HCT116 (cell line): ENCODE measurements around the gene SVBP. TPM values are rescaled to one million over a fixed set of nuclear protein-coding genes. Genes with fewer than 3 reads are reported as not detected.

Experiments
- ATAC-seq: fragments of 200-7000 bp; cut with Tn5 transposase; 2 replicates; pipeline ENCODE4 v1.9.1; 2020; ENCODE audit warnings: mild to moderate bottlenecking, moderate library complexity
- BruUV-seq: library from RNA; stranded (reverse); fragments of 400-500 nt; replicated peaks from 2 replicates; lab custom pipeline; 2021; lab: Mats Ljungman, UMichigan
- CTCF ChIA-PET: fragments of 300-600 bp; sonication (Branson Sonifier 250); formaldehyde crosslinking; loops from one replicate; lab custom pipeline; 2021; ENCODE audit warnings: antibody characterized with exemption; lab: Charles Lee
- POLR2A ChIA-PET: fragments of 300-600, 350-600 bp; sonication (Branson Sonifier 250); formaldehyde crosslinking; loops from one replicate; lab custom pipeline; 2021; ENCODE audit warnings: antibody characterized with exemption; lab: Charles Lee
- RAD21 ChIA-PET, 2 experiments: fragments of 300-600 bp; sonication (Branson Sonifier 250); formaldehyde crosslinking; loops; one replicate each; lab custom pipeline; 2023; ENCODE audit warnings: low total read pairs in 2 of 2; ENCODE audit not compliant: uncharacterized antibody in 2 of 2, unreplicated experiment in 2 of 2, low non-redundant PET in 1 of 2; lab: Charles Lee
- DNase-seq: peaks from one replicate; pipeline ENCODE4 v3.0.0-alpha.2; 2010; ENCODE audit warnings: low read depth, low spot score
- H2AFZ ChIP-seq: fragments of 200-600 bp; shearing (Covaris generic), sonication (generic); 2 replicates; pipeline ENCODE4 v1.6.1; 2017; ENCODE audit warnings: low read depth, mixed run types, mixed read lengths, antibody characterized with exemption, low read length; ENCODE audit not compliant: poor library complexity, severe bottlenecking
- H3K27ac ChIP-seq: 2 replicates; pipeline ENCODE4 v1.5.1; 2012; ENCODE audit warnings: low read depth, low read length
- H3K27me3 ChIP-seq: fragments of 200-600 bp; sonication (generic); 2 replicates; pipeline ENCODE4 v1.6.1; 2016; ENCODE audit warnings: mixed run types, low read length, mixed read lengths; ENCODE audit not compliant: insufficient read depth
- H3K36me3 ChIP-seq, 2 experiments: fragments of 200-500 bp in 1 of 2; fragments of 200-600 bp in 1 of 2; sonication (Bioruptor generic) in 1 of 2; sonication (generic) in 1 of 2; 2 replicates each; pipeline versions ENCODE4 v1.5.1 to v1.6.1; 2014 to 2016; ENCODE audit warnings: low read length in 2 of 2, inconsistent platforms in 1 of 2, mixed read lengths in 1 of 2, mixed run types in 1 of 2; ENCODE audit not compliant: insufficient read depth in 2 of 2, control insufficient read depth in 1 of 2
- H3K4me1 ChIP-seq, 2 experiments: fragments of 200-600 bp in 1 of 2; sonication (generic) in 1 of 2; 2 replicates each; pipeline versions ENCODE4 v1.5.1 to v1.6.1; 2012 to 2017; ENCODE audit warnings: low read length in 2 of 2, inconsistent platforms in 1 of 2, mild to moderate bottlenecking in 1 of 2, mixed read lengths in 1 of 2, mixed run types in 1 of 2, moderate library complexity in 1 of 2; ENCODE audit not compliant: insufficient read depth in 2 of 2, control insufficient read depth in 1 of 2
- H3K4me2 ChIP-seq: fragments of 200-600 bp; sonication (generic); 2 replicates; pipeline ENCODE4 v1.6.1; 2017; ENCODE audit warnings: mixed run types, low read length, mixed read lengths
- H3K4me3 ChIP-seq, 2 experiments: fragments of 200-600 bp in 1 of 2; sonication (generic) in 1 of 2; replicated peaks in 1 of 2; 2 replicates each; pipeline ENCODE4 v1.5.1; 2011 to 2016; ENCODE audit warnings: low read length in 2 of 2, control low read depth in 1 of 2, low read depth in 1 of 2, mild to moderate bottlenecking in 1 of 2, mixed read lengths in 1 of 2, mixed run types in 1 of 2
- H3K79me2 ChIP-seq: fragments of 200-600 bp; sonication (generic); 2 replicates; pipeline ENCODE4 v1.6.1; 2017; ENCODE audit warnings: mild to moderate bottlenecking, mixed run types, low read length, moderate library complexity, mixed read lengths; ENCODE audit not compliant: insufficient read depth
- H3K9ac ChIP-seq: fragments of 200-600 bp; sonication (generic); 2 replicates; pipeline ENCODE4 v1.6.1; 2016; ENCODE audit warnings: low read length, mixed read lengths
- H3K9me2 ChIP-seq: fragments of 200-600 bp; sonication (generic), shearing (Covaris generic); 2 replicates; pipeline ENCODE4 v1.6.1; 2017; ENCODE audit warnings: mixed run types, mild to moderate bottlenecking, moderate library complexity; ENCODE audit not compliant: insufficient read depth
- H3K9me3 ChIP-seq, 2 experiments: fragments of 200-500 bp in 1 of 2; fragments of 200-600 bp in 1 of 2; sonication (Bioruptor generic) in 1 of 2; sonication (generic) in 1 of 2; 2 replicates each; pipeline ENCODE4 v1.6.1; 2014 to 2017; ENCODE audit warnings: low read length in 2 of 2, mixed read lengths in 2 of 2, inconsistent platforms in 1 of 2, low read depth in 1 of 2, mild to moderate bottlenecking in 1 of 2, mixed run types in 1 of 2, moderate library complexity in 1 of 2; ENCODE audit not compliant: control insufficient read depth in 1 of 2, insufficient read depth in 1 of 2
- H4K20me1 ChIP-seq: fragments of 200-600 bp; sonication (generic), shearing (Covaris generic); 2 replicates; pipeline ENCODE4 v1.6.1; 2017; ENCODE audit warnings: mixed run types, mild to moderate bottlenecking, moderate library complexity; ENCODE audit not compliant: insufficient read depth
- CBX3 ChIP-seq: IDR thresholded peaks from 2 replicates; pipeline ENCODE4 v1.6.1; 2012; ENCODE audit warnings: low read depth
- EZH2 ChIP-seq: fragments of 200-600 bp; sonication (generic); IDR thresholded peaks from 2 replicates; pipeline ENCODE4 v1.6.1; 2017; ENCODE audit warnings: antibody characterized with exemption, mixed run types
- EZH2phosphoT487 ChIP-seq: fragments of 200-600 bp; IDR thresholded peaks from 2 replicates; pipeline ENCODE4 v1.6.1; 2018; ENCODE audit warnings: antibody characterized with exemption, borderline replicate concordance
- FOSL1 ChIP-seq: IDR thresholded peaks from 2 replicates; pipeline ENCODE4 v1.6.1; 2012; ENCODE audit warnings: low read depth
- POLR2AphosphoS5 ChIP-seq: IDR thresholded peaks from 2 replicates; pipeline ENCODE4 v1.6.1; 2011; ENCODE audit warnings: mild to moderate bottlenecking, low read depth, low read length, moderate library complexity
- SIN3A ChIP-seq: IDR thresholded peaks from 2 replicates; pipeline ENCODE4 v1.6.1; 2012; ENCODE audit warnings: low read depth
- SP1 ChIP-seq: IDR thresholded peaks from 2 replicates; pipeline ENCODE4 v1.6.1; 2012; ENCODE audit warnings: low read depth
- TCF7L2 ChIP-seq: IDR thresholded peaks from 2 replicates; pipeline ENCODE4 v1.7.0; 2011; ENCODE audit warnings: borderline replicate concordance, inconsistent platforms; ENCODE audit not compliant: insufficient read depth, insufficient read length; ENCODE audit errors: extremely low read depth
- YY1 ChIP-seq: IDR thresholded peaks from 2 replicates; pipeline ENCODE4 v1.6.1; 2011; ENCODE audit warnings: low read length, low read depth, moderate library complexity, mild to moderate bottlenecking; ENCODE audit not compliant: insufficient replicate concordance; ENCODE audit errors: extremely low read depth
- ZNF274 ChIP-seq: fragments of 200-500 bp; sonication (Bioruptor generic); IDR thresholded peaks from 2 replicates; pipeline ENCODE4 v1.6.1; 2014; ENCODE audit warnings: mild to moderate bottlenecking, low read depth, low read length, inconsistent platforms
- intact Hi-C: fragments of 100-400 bp; cut with micrococcal nuclease; formaldehyde crosslinking; loops from 2 replicates; pipeline ENCODE4 v1.10.0; 2022
- total RNA-seq: library from RNA; stranded (reverse); gene quantifications from one replicate; pipeline ENCODE4 v1.2.1, GENCODE V29; 2021; ENCODE audit not compliant: unreplicated experiment
- TF ChIP-seq, protein P1 (sequence below): IDR thresholded peaks from 2 replicates; pipeline ENCODE4 v1.6.1; 2012; ENCODE audit warnings: low read depth
- TF ChIP-seq, protein P2 (sequence below): IDR thresholded peaks from 2 replicates; pipeline ENCODE4 v1.6.1; 2012
- TF ChIP-seq, protein P3 (sequence below), 3 experiments: fragments of 200-600 bp in 1 of 3; sonication (generic) in 1 of 3; IDR thresholded peaks in 2 of 3; conservative IDR thresholded peaks in 1 of 3; 2 replicates each; pipeline ENCODE4 v1.5.1; 2012 to 2017; ENCODE audit warnings: low read depth in 2 of 3, low read length in 2 of 3, antibody characterized with exemption in 1 of 3, borderline replicate concordance in 1 of 3, control low read depth in 1 of 3, mild to moderate bottlenecking in 1 of 3, mixed read lengths in 1 of 3, mixed run types in 1 of 3, moderate library complexity in 1 of 3; ENCODE audit not compliant: insufficient read depth in 1 of 3

The SVBP gene
- total RNA-seq, 1 experiment from 2014 or later, result 14.4 TPM

DNA sequence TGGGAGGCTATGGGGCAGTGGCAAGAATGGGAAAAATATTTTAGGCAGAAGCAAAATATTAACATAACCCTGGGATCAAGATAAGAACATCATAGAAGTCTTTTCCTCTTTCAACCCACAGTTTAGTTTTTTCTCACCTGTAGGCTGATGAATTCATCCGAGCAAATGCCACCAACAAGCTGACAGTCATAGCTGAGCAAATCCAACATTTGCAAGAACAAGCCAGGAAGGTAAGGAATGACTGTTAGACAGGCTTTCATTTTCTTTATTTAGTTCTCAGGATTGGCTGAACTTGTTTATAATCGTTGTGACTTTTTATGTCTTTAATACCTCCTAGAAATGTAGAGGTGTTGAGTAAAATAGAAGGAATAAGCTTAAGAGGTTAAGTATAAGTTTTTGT lies 43.8 kb downstream of the SVBP start (continued):
- TF ChIP-seq TCF7L2, result no peak
- no peak for TF ChIP-seq FOSL1
- TF ChIP-seq SIN3A, result no peak
- TF ChIP-seq CBX3, result no peak
- no peak for TF ChIP-seq ZNF274
- TF ChIP-seq, protein P1, sequence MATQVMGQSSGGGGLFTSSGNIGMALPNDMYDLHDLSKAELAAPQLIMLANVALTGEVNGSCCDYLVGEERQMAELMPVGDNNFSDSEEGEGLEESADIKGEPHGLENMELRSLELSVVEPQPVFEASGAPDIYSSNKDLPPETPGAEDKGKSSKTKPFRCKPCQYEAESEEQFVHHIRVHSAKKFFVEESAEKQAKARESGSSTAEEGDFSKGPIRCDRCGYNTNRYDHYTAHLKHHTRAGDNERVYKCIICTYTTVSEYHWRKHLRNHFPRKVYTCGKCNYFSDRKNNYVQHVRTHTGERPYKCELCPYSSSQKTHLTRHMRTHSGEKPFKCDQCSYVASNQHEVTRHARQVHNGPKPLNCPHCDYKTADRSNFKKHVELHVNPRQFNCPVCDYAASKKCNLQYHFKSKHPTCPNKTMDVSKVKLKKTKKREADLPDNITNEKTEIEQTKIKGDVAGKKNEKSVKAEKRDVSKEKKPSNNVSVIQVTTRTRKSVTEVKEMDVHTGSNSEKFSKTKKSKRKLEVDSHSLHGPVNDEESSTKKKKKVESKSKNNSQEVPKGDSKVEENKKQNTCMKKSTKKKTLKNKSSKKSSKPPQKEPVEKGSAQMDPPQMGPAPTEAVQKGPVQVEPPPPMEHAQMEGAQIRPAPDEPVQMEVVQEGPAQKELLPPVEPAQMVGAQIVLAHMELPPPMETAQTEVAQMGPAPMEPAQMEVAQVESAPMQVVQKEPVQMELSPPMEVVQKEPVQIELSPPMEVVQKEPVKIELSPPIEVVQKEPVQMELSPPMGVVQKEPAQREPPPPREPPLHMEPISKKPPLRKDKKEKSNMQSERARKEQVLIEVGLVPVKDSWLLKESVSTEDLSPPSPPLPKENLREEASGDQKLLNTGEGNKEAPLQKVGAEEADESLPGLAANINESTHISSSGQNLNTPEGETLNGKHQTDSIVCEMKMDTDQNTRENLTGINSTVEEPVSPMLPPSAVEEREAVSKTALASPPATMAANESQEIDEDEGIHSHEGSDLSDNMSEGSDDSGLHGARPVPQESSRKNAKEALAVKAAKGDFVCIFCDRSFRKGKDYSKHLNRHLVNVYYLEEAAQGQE, result no peak

GRCh38 chr1:42769811-42770210 lies 47.4 kb downstream of the SVBP start:
- H3K4me2 ChIP-seq, result no peak overlapping the region
- H4K20me1 ChIP-seq, result no peaks in the 10 kb centered on the region; the same call in 1 of the 2 replicates
- H3K9ac ChIP-seq, result no peak overlapping the region
- TF ChIP-seq, protein P1, result no peak
- TF ChIP-seq YY1, result no peak
- TF ChIP-seq EZH2, result no peak
- no peak for TF ChIP-seq SP1
- TF ChIP-seq, protein P2, sequence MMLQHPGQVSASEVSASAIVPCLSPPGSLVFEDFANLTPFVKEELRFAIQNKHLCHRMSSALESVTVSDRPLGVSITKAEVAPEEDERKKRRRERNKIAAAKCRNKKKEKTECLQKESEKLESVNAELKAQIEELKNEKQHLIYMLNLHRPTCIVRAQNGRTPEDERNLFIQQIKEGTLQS, result no peak
- no peak for TF ChIP-seq EZH2phosphoT487
- TF ChIP-seq ZNF274, result no peak
- no peak for TF ChIP-seq POLR2AphosphoS5
- TF ChIP-seq, protein P3, sequence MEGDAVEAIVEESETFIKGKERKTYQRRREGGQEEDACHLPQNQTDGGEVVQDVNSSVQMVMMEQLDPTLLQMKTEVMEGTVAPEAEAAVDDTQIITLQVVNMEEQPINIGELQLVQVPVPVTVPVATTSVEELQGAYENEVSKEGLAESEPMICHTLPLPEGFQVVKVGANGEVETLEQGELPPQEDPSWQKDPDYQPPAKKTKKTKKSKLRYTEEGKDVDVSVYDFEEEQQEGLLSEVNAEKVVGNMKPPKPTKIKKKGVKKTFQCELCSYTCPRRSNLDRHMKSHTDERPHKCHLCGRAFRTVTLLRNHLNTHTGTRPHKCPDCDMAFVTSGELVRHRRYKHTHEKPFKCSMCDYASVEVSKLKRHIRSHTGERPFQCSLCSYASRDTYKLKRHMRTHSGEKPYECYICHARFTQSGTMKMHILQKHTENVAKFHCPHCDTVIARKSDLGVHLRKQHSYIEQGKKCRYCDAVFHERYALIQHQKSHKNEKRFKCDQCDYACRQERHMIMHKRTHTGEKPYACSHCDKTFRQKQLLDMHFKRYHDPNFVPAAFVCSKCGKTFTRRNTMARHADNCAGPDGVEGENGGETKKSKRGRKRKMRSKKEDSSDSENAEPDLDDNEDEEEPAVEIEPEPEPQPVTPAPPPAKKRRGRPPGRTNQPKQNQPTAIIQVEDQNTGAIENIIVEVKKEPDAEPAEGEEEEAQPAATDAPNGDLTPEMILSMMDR (IDR thresholded peaks at IDR 0.05 in 2 of 3, conservative IDR thresholded peaks at IDR 0.05 in 1 of 3; ENCODE audit: borderline replicate concordance in 1 of 3, insufficient read depth in 1 of 3, low read depth in 2 of 3, low read length in 2 of 3), result no peak
- no peak for TF ChIP-seq FOSL1
- no peak for TF ChIP-seq SIN3A
- ATAC-seq (no peak), DNase-seq (no peak)
- H3K4me1 ChIP-seq, result peaks cover 11 to 18% of the 10 kb centered on the region in 2 experiments; a peak in 3 of 4 replicates
- H3K36me3 ChIP-seq, result peaks cover 2 to 7% of the 10 kb centered on the region in 2 experiments; a peak in 2 of 4 replicates
- no peaks in the 10 kb centered on the region for H3K9me3 ChIP-seq
- peaks cover 16% of the 10 kb centered on the region for H3K79me2 ChIP-seq
- H3K9me2 ChIP-seq, result no peaks in the 10 kb centered on the region
- H2AFZ ChIP-seq, result no peak overlapping the region
- RAD21 ChIA-PET, result no interaction called here
- no peak overlapping the region for H3K4me3 ChIP-seq
- no peaks in the 10 kb centered on the region for H3K27me3 ChIP-seq
- CTCF ChIA-PET, result no interaction called here
- intact Hi-C loops, result loop anchor here (10.0 kb wide), 1 partner anchor 1425 kb away; no protein-coding TSS in a partner anchor
- BruUV-seq, result no TSS peak
- POLR2A ChIA-PET, result no interaction called here
- no peak overlapping the region for H3K27ac ChIP-seq
